ENCODE measurements around the gene ANKFY1.

Gene ANKFY1

GRCh38 chr17:4162775-4163466 lies 100.9 kb downstream of the ANKFY1 start:
- no peak for DNase-seq (ENCODE audit: low read depth, low spot score)
- H3K4me3 ChIP-seq (ENCODE audit: low read depth, low read length): no peak overlapping the region
- TF ChIP-seq CTCF (IDR thresholded peaks at IDR 0.05; ENCODE audit: insufficient read depth, low read length, missing control alignments): no peak
- CTCF ChIA-PET: interaction anchor here (0.9 to 3.0 kb wide), 4 partner anchors 8 to 38 kb away, joined by 3 to 12 read pairs (median 5); no protein-coding TSS in a partner anchor
- POLR2A ChIA-PET: interaction anchor here (0.6 to 1.8 kb wide), 2 partner anchors 20 to 529 kb away, joined by 3 to 7 read pairs; partner anchors contain the start of genes CYB5D2 and ZZEF1

- no peak overlapping the region for H3K4me3 ChIP-seq (ENCODE audit: low read depth, low read length)
- no peak for TF ChIP-seq CTCF (IDR thresholded peaks at IDR 0.05; ENCODE audit: insufficient read depth, low read length, missing control alignments)
- CTCF ChIA-PET: interaction anchor here (1.1 to 3.0 kb wide), 3 partner anchors 9 to 38 kb away, joined by 4 to 12 read pairs (median 6); no protein-coding TSS in a partner anchor
- no peak for DNase-seq (ENCODE audit: low read depth, low spot score)
- POLR2A ChIA-PET: interaction anchor here (0.7 to 1.8 kb wide), 2 partner anchors 9 to 19 kb away, joined by 3 to 7 read pairs; partner anchors contain the start of genes CYB5D2 and ZZEF1
These were observed 101.5 kb downstream of the ANKFY1 start for GRCh38 chr17:4162321-4162720.

GRCh38 chr17:4161967-4162305 lies 101.8 kb downstream of the ANKFY1 start:
- DNase-seq (ENCODE audit: low read depth, low spot score): no peak
- TF ChIP-seq CTCF (IDR thresholded peaks at IDR 0.05; ENCODE audit: insufficient read depth, low read length, missing control alignments): no peak
- no peak overlapping the region for H3K4me3 ChIP-seq (ENCODE audit: low read depth, low read length)
- CTCF ChIA-PET: interaction anchor here (1.3 to 3.0 kb wide), 2 partner anchors 9 to 39 kb away, joined by 6 to 12 read pairs; no protein-coding TSS in a partner anchor
- POLR2A ChIA-PET: interaction anchor here (0.7 to 1.8 kb wide), 2 partner anchors 9 to 19 kb away, joined by 3 to 7 read pairs; partner anchors contain the start of genes CYB5D2 and ZZEF1

- no peak overlapping the region for H3K4me3 ChIP-seq (ENCODE audit: low read depth, low read length)
- ChIA-PET CTCF (interaction anchor here (1.0 to 3.0 kb wide), 4 partner anchors 10 to 252 kb away, joined by 3 to 12 read pairs (median 4); no protein-coding TSS in a partner anchor), POLR2A (interaction anchor here (0.7 to 1.6 kb wide), 2 partner anchors 10 to 18 kb away, joined by 3 to 5 read pairs; no protein-coding TSS in a partner anchor)
- peak; percentile 3 for TF ChIP-seq CTCF (IDR thresholded peaks at IDR 0.05; ENCODE audit: insufficient read depth, low read length, missing control alignments)
- DNase-seq (ENCODE audit: low read depth, low spot score): peak; percentile 46
These were observed 102.4 kb downstream of the ANKFY1 start for GRCh38 chr17:4161192-4161966.

GRCh38 chr17:4160294-4160859 lies 103.4 kb downstream of the ANKFY1 start:
- no peak for DNase-seq (ENCODE audit: low read depth, low spot score)
- H3K4me3 ChIP-seq (ENCODE audit: low read depth, low read length): no peak overlapping the region
- CTCF ChIA-PET: interaction anchor here (1.0 to 1.1 kb wide), 2 partner anchors 33 to 253 kb away, joined by 3 read pairs; no protein-coding TSS in a partner anchor
- TF ChIP-seq CTCF (IDR thresholded peaks at IDR 0.05; ENCODE audit: insufficient read depth, low read length, missing control alignments): no peak
- POLR2A ChIA-PET: interaction anchor here (1.6 kb wide), 1 partner anchor 17 kb away, joined by 5 read pairs; no protein-coding TSS in a partner anchor

Data from AG04449 (cell line).